LNCaP clone FGC (cell line): ENCODE results near the gene LEPR.

Experiments
- DNase-seq: peaks from one replicate; pipeline ENCODE4 v3.0.0-alpha.2; 2011; ENCODE audit warnings: low read depth
- H3K4me3 ChIP-seq: 2 replicates; pipeline ENCODE4 v1.5.1; 2011; ENCODE audit warnings: mild to moderate bottlenecking, low read depth, low read length, control low read depth
- TF ChIP-seq, protein P1 (sequence below): IDR thresholded peaks from 2 replicates; pipeline ENCODE4 v1.5.1; 2012; ENCODE audit warnings: mild to moderate bottlenecking; ENCODE audit not compliant: control insufficient read depth, insufficient read depth; ENCODE audit errors: extremely low read depth

The LEPR gene

DNA sequence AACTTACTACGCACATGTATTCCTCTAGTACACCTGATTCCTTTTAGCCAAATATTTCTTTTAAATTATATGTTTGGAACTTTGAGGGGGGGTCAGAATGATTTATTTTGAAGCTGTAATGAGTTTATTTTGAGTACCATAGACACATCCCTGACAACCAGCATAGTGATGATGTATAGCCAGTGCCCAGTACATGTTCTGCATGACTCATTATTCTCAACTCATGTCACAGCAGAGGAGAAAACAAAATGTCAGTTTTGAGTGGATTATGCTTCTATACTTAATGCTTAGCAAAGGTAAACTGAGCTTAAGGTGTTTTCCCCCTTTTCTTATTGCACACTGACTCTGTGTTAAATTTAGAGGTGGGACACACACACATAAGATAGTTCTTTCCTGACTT is 22.4 kb upstream of the LEPR start:
- no peak overlapping the region for H3K4me3 ChIP-seq
- DNase-seq = no peak
- TF ChIP-seq, protein P1, sequence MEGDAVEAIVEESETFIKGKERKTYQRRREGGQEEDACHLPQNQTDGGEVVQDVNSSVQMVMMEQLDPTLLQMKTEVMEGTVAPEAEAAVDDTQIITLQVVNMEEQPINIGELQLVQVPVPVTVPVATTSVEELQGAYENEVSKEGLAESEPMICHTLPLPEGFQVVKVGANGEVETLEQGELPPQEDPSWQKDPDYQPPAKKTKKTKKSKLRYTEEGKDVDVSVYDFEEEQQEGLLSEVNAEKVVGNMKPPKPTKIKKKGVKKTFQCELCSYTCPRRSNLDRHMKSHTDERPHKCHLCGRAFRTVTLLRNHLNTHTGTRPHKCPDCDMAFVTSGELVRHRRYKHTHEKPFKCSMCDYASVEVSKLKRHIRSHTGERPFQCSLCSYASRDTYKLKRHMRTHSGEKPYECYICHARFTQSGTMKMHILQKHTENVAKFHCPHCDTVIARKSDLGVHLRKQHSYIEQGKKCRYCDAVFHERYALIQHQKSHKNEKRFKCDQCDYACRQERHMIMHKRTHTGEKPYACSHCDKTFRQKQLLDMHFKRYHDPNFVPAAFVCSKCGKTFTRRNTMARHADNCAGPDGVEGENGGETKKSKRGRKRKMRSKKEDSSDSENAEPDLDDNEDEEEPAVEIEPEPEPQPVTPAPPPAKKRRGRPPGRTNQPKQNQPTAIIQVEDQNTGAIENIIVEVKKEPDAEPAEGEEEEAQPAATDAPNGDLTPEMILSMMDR = no peak

DNA sequence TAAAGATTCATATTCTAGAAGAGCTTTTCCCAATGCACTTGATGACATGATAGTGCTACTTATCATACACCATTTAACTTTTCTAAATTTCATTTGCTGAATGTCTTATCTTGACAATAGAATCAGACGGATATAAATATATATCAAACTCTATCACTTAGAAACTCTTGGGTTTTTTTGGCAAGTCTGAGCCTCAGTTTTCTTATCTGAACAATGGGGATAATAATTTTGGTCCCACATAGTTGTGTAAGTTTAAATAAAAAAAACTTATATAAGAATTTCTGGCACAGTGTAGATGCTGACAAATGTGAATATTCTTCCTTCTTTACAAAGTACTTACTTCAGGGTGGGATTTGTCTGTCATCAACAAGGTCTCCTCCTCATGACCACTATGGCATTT is 21.5 kb upstream of the LEPR start:
- TF ChIP-seq, protein P1 = no peak
- no peak for DNase-seq
- no peak overlapping the region for H3K4me3 ChIP-seq

GRCh38 chr1:65401612-65402011 is 18.9 kb upstream of the LEPR start:
- TF ChIP-seq, protein P1 = no peak
- DNase-seq = no peak
- H3K4me3 ChIP-seq = no peak overlapping the region

- no peak for DNase-seq
- H3K4me3 ChIP-seq = no peak overlapping the region
- TF ChIP-seq, protein P1 = no peak
Measured at GRCh38 chr1:65404941-65405340, 15.5 kb upstream of the LEPR start.

- no peak for DNase-seq
- H3K4me3 ChIP-seq = no peak overlapping the region
- TF ChIP-seq, protein P1 = no peak
Measured at GRCh38 chr1:65407877-65408276, 12.6 kb upstream of the LEPR start.

DNA sequence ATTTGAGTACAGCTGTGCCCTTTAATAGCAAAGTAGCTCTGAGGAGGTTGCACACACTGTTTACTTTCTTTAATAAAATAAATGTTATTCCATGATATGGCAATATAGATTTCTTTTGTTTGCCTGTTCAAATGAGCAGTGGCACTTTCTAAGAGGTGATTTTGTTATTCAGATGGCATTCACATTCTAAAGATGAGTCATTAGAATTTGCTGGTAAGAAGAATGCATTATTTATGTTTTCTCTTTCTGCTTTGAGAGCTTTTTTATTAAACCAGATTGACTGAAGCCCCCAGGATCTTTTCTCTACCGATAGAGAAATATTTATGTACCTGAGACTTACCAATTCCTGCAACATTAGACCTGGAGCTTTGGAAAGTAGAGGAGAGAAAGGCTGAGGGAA is 11.2 kb upstream of the LEPR start:
- no peak for DNase-seq
- no peak overlapping the region for H3K4me3 ChIP-seq
- TF ChIP-seq, protein P1 = no peak

DNA sequence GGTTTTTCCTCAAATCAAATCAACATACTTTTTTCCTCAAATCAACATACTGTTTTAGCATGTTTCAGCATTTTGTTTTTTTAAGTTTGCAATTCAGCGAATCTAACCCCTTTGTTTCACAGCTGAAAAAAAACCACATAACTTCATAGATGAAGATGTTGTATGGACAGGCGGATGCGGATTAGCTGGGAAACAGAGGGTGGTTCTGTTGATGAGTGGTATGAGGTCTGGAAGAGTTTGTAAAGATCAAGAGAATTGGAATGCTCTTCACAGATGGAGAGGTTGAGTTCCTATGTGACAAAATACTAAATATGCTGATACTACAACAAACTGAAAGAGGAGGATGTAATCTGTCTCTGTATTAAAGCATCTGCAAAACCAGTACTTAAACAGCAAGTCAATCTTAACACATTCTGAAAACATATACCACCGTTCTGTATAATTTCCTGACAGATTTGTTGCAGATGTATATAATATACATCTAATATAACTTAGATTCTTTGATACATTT is 10.6 kb upstream of the LEPR start:
- TF ChIP-seq, protein P1 = no peak
- no peak for DNase-seq

More for the DNA sequence above, 10.6 kb upstream of the LEPR start:
- no peak overlapping the region for H3K4me3 ChIP-seq
